Left lobe of liver (tissue), 2 donors: ENCODE data around the gene FGD2. TPM values are rescaled to one million over a fixed set of nuclear protein-coding genes. Genes with fewer than 3 reads are reported as not detected.
"Not testable (repeated sequence)": the region's sequence is repeated elsewhere in the genome, so short reads cannot be mapped to it uniquely, and the experiment has no call there.

Source experiments
- ATAC-seq: fragments of 200-7000 bp; cut with Tn5 transposase; one replicate; pipeline ENCODE4 v1.9.1; 2020; ENCODE audit warnings: mild to moderate bottlenecking, moderate library complexity
- DNase-seq: peaks from one replicate; pipeline ENCODE4 v3.0.0-alpha.2; 2020; ENCODE audit warnings: low spot score
- total RNA-seq: library from RNA; stranded (reverse); gene quantifications from one replicate; pipeline ENCODE4 v1.2.1, GENCODE V29; 2021
- donor health status: DM: no; HTN: no; CAD: no; lungs with moderate emphysema.
- donor health status: DM: no; HTN: yes; CAD: no.

FGD2 gene
- total RNA-seq, 1 donor from 2014 or later: 10.3 TPM

DNA sequence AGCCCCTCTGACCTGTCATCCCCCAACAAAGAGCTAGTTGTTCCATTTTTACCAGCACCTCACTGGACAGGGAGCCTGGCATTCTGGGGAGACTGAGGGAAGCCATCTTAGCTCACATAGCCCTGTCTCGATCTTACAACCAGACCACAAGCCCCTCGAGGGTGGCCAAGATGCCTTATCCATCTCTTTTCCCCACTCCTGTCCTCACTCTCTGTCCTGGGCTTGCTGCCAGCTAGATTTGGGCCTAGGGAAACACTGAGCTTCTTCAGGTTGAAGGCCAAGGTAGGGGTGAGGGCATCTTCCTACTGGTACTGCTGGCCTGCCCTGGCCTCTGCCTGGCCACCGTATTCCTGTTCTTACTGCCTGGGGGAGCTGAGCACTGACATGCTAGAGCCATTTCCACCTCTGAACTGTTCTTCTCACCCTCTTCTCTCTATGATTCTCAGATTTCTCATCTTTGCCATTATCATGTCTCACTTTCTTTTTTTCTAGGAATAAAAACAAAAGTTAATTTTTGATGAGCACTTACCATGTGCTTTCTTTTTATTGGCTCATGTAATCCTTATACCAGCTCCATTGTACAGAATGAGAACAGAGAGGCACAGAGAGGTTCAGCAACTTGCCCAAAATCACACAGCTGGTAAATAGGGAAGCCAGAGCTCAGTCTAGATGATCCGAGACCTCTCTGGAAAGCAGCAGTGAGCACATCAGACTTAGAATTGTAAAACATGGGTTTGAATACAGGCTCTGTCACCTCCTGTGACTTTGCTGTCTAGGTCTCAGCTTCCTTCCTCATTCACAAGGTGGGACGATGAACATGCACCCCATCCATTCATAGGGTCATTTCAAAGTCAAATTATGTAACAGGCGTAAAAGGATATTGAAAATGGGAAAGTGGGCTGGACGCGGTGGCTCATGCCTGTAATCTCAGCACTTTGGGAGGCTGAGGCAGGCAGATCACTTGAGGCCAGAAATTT is 28.7 kb downstream of the FGD2 start:
- DNase-seq (no peak), ATAC-seq (no peak)

- ATAC-seq: no peak
- no peak for DNase-seq
Observed at GRCh38 chr6:37036146-37036545, 30.7 kb downstream of the FGD2 start.

DNA sequence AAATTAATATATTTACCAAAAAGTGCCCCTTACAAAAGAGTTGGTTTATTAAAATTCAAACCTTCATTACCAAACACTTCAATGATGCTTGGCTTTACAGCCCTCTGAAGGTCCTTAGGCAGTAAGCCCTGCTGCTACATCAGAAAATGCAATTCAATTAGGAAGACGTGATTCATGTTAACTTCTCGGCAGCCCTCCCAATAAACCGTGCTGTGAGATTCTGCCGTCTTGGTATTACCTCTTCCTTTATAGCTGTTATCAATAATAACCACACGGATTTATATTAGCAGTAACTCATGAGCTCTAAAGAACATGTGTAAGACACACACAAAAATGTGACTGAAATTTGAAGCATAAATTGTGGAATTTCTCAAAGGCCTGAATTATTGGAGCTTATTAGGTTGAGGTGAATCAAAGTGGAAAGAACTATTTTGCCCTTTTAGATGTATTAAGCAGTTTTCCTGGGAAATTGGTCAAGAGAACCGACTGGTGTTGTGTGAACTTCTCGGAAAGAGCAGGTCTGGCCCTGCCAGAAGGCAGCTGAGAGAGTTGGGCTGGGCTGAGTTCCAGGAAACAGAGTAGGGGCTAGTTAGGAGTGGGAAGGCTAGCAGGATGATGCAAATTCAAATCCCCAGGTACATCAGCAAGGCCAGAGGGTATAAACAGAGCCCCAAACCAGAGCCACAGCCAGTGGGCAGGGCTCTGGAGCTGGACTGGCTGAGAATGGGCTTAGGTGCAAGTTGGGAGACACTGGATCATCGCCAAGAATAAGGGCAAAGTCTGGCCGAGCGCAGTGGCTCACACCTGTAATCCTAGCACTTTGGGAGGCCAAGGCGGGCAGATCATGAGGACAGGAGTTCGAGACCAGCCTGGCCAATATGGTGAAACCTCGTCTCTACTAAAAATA is 33.1 kb downstream of the FGD2 start:
- peak; percentile 84 for DNase-seq
- peak; percentile 92 for ATAC-seq

DNA sequence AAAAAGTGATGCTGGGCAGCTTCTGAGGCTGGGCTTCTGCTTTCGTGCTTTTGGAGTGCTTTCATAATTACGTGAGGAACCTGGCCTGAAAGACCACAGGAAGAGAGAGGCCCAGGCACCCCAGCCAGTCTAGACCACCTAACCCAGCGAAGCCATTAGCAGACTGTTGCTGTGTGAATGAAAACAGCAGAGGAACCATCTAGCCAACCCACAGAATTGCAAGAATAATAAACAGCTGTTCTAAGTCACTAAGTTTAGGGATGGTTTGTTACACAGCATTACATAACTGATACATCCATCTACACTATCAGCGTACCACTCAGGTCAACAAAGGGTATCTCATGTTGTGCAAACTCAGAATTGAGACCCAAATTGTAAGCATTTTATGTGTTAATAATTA is 34.5 kb downstream of the FGD2 start:
- no peak for DNase-seq
- ATAC-seq: no peak

- no peak for DNase-seq
Observed at GRCh38 chr6:37041521-37041920, 36.1 kb downstream of the FGD2 start.

GRCh38 chr6:37042150-37042549 is 36.7 kb downstream of the FGD2 start:
- DNase-seq: no peak
- no peak for ATAC-seq

More at GRCh38 chr6:37041521-37041920, 36.1 kb downstream of the FGD2 start:
- ATAC-seq: no peak

GRCh38 chr6:37043091-37043490 is 37.6 kb downstream of the FGD2 start:
- not testable (repeated sequence) for ATAC-seq, DNase-seq

DNA sequence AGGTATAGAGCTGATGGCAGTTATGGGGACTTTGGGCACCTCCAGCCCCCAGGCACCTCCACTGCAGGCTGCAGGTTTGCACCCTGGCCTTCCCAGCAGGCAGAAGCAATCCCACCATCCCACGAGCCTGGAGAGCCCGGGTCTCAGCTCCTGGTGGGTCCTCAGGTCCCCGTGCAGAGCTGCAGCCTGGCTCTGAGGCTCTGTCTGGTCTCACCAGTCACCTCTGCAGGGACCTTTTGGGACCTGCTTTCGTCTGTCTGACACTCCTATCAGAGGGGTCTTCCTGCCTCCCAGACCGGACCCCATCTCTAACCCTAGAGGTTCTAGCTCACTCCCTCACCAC is 41.9 kb downstream of the FGD2 start:
- DNase-seq (no peak), ATAC-seq (no peak)

DNA sequence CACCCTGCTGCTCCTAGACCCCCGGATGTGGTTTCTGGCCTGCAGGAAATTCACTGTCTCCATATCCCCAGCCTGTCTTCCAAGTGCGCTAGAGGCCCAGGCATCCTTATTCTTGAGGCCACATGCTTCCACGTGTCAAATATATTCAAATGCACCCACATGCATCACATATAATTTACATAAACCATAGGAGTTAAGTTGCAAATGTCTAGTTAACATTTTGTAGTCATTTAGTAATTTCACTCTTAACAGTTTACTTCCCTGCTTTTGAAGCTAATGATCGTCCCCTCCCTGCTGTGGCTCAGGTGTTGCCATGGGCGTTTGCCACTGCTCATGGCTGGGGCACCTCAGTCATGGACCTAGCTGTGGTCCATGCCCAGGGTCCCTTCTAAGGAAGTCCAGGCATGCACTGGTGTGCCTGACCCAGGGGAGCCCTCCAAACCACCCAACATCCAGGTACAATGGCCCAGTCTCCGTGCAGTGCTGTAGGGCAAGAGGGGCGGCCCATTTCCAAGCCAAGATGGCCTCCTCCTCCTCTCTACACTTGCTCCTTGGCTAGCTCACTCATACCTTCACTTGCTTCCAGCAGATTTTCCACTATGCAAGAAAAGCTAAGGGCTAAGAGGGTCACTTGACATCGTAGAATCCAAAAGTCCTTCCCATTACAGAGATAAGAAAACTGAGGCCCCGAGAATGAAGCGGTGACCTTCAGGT is 42.4 kb downstream of the FGD2 start:
- no peak for DNase-seq
- ATAC-seq: no peak

- ATAC-seq (no peak), DNase-seq (no peak)
Observed at GRCh38 chr6:37048403-37048850, 43.0 kb downstream of the FGD2 start.

GRCh38 chr6:37048851-37049757 is 43.6 kb downstream of the FGD2 start:
- no peak for ATAC-seq

GRCh38 chr6:37049758-37050044 is 44.2 kb downstream of the FGD2 start:
- DNase-seq (no peak), ATAC-seq (no peak)

More at GRCh38 chr6:37048851-37049757, 43.6 kb downstream of the FGD2 start:
- no peak for DNase-seq

- ATAC-seq (peak; percentile 12), DNase-seq (peak; percentile 64)
Observed at GRCh38 chr6:37050045-37050853, 44.8 kb downstream of the FGD2 start.

- no peak for DNase-seq
- no peak for ATAC-seq
Observed at GRCh38 chr6:37050854-37051137, 45.3 kb downstream of the FGD2 start.

GRCh38 chr6:37051138-37052026 is 45.9 kb downstream of the FGD2 start:
- DNase-seq (peak; percentile 90), ATAC-seq (peak; percentile 95)

DNA sequence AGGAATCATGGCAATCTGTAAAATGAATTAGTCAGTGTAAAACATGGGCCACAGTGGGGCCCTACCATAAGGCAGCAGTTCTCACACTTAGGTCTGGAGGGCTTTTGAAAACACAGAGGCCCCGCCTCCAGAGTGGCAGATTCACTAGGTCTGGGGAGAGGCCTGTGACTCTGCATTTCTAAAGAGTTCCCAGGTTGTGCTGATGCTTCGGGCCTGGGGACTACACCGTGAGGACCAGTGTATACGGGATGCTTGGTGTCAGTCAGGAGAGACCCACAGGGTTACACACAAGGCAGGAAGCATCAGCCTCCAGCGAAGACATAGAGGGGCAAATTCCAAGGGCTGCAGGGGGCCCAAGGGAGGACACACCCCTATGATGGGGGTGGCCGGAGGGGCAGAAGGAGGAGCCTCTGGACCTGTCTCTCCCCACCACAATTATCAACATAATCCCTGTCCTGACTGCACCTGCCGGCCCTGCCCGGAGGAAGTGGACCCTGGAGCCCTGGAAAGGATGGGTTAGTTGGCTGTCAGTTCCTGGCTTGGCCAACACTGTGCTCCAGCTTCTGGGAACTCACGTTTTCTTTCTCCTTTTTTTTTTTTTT is 46.7 kb downstream of the FGD2 start:
- ATAC-seq: peak; percentile 66
- no peak for DNase-seq

- DNase-seq: no peak
- ATAC-seq: no peak
Observed at GRCh38 chr6:37053683-37054082, 48.2 kb downstream of the FGD2 start.

DNA sequence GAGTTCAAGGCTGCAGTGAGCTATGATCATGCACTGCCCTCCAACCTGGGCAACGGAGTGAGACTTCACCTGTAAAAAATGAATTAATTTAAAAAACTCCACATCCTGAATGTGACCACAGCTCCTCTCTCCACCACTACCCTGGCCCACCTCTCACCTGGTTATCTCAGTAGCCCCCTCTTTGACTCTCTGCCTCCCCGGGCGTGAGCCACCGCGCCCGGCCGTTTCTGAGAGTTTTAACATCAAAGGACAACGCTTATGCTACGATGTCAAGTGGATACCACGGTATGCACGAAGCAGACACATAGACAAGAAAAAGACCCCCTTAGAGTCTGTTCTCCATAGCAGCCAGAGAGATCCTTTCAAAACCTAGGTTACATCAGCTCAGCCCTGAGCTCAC is 48.7 kb downstream of the FGD2 start:
- DNase-seq: no peak

More for the DNA sequence above, 48.7 kb downstream of the FGD2 start:
- ATAC-seq: no peak
